HG02970 (cell line): ENCODE data around the gene EOLA1.
"Not testable (repeated sequence)": the region's sequence is repeated elsewhere in the genome, so short reads cannot be mapped to it uniquely, and the experiment has no call there.

ENCODE experiments used
- ATAC-seq: cut with Tn5 transposase; IDR thresholded peaks from one replicate; pipeline ENCODE4 v1.9.1; 2021; ENCODE audit warnings: mild to moderate bottlenecking, moderate library complexity, moderate number of reproducible peaks; ENCODE audit not compliant: unreplicated experiment, low FRiP score

EOLA1 gene

GRCh38 chrX:149539283-149540130, 1.3 kb upstream of the EOLA1 start:
- ATAC-seq = peak; percentile 40

GRCh38 chrX:149540131-149540620, 636 bp upstream of the EOLA1 start:
- ATAC-seq = peak; percentile 19

GRCh38 chrX:149541521-149542047, 772 bp downstream of the EOLA1 start:
- ATAC-seq = no peak

GRCh38 chrX:149545545-149546543, 5.0 kb downstream of the EOLA1 start:
- not testable (repeated sequence) for ATAC-seq

- ATAC-seq = not testable (repeated sequence)
Observed at GRCh38 chrX:149546962-149547361, 6.2 kb downstream of the EOLA1 start.

- not testable (repeated sequence) for ATAC-seq
Observed at GRCh38 chrX:149547782-149548181, 7.0 kb downstream of the EOLA1 start.

GRCh38 chrX:149549701-149550100, 8.9 kb downstream of the EOLA1 start, which contains the start of gene HSFX3:
HSFX3 (minus strand) TSS chrX:149549924; CDS start chrX:149549852, 72 bp downstream.
- ATAC-seq = not testable (repeated sequence)

GRCh38 chrX:149550454-149550853, 9.6 kb downstream of the EOLA1 start:
- not testable (repeated sequence) for ATAC-seq

GRCh38 chrX:149551245-149551938, 10.6 kb downstream of the EOLA1 start:
- not testable (repeated sequence) for ATAC-seq

- ATAC-seq = not testable (repeated sequence)
Observed at GRCh38 chrX:149551939-149552248, 11.1 kb downstream of the EOLA1 start.

GRCh38 chrX:149555251-149555650, 14.4 kb downstream of the EOLA1 start:
- ATAC-seq = not testable (repeated sequence)

GRCh38 chrX:149563359-149563758, 22.5 kb downstream of the EOLA1 start:
- no peak for ATAC-seq

- no peak for ATAC-seq
Observed at GRCh38 chrX:149567621-149568417, 27.0 kb downstream of the EOLA1 start.

GRCh38 chrX:149568701-149569296, 28.0 kb downstream of the EOLA1 start:
- no peak for ATAC-seq

- ATAC-seq = no peak
Observed at GRCh38 chrX:149569770-149570169, 29.0 kb downstream of the EOLA1 start.

GRCh38 chrX:149570668-149571067, 29.9 kb downstream of the EOLA1 start:
- no peak for ATAC-seq

- no peak for ATAC-seq
Observed at GRCh38 chrX:149571770-149572169, 31.0 kb downstream of the EOLA1 start.

GRCh38 chrX:149572743-149573142, 31.9 kb downstream of the EOLA1 start:
- ATAC-seq = no peak

- peak; percentile 92 for ATAC-seq
Observed at GRCh38 chrX:149573456-149573855, 32.6 kb downstream of the EOLA1 start.
